ENCODE data around the gene FAM107B. TPM values are rescaled to one million over a fixed set of nuclear protein-coding genes. Genes with fewer than 3 reads are reported as not detected.

Gene FAM107B
- total and polyA plus RNA-seq, 2 of the 13 experiments (the other 11 are each of a cell fraction or from before 2014, with no cell fraction given) = 15.7 to 24.8 TPM

GRCh38 chr10:14560274-14560673 is 214.4 kb downstream of the FAM107B start:
- CTCF ChIA-PET (ENCODE audit: low intra/inter-chr PET ratio, low total read pairs) = interaction anchor here (0.6 kb wide), 1 partner anchor 21 kb away, joined by 3 read pairs; no protein-coding TSS in a partner anchor
- peaks cover 31% of the 10 kb centered on the region for H3K79me2 ChIP-seq (ENCODE audit: insufficient read depth, low read length)
- 96% methylated on average over 9 of the region's 9 CpGs for WGBS (ENCODE audit: low lambda C conversion rate)
- TF ChIP-seq ZMYM4 (CRISPR knock-in tag; IDR thresholded peaks at IDR 0.05) (no peak), ZBTB38 (CRISPR knock-in tag; IDR thresholded peaks at IDR 0.05) (peak; percentile 45; the same call in 1 of the 2 replicates), HNF1A (IDR thresholded peaks at IDR 0.05; ENCODE audit: low read depth) (no peak), HNF1A (CRISPR knock-in tag; IDR thresholded peaks at IDR 0.05; ENCODE audit: borderline replicate concordance) (no peak), TAF15 (IDR thresholded peaks at IDR 0.05; ENCODE audit: low read depth, low read length, poor library complexity, severe bottlenecking) (no peak), JUN (CRISPR knock-in tag; IDR thresholded peaks at IDR 0.05) (no peak), ZNF503 (CRISPR knock-in tag; IDR thresholded peaks at IDR 0.05) (no peak), XRCC5 (optimal IDR thresholded peaks at IDR 0.05; ENCODE audit: low read length) (no peak), ATAD3A (CRISPR knock-in tag; IDR thresholded peaks at IDR 0.05) (no peak), PBX2 (CRISPR knock-in tag; IDR thresholded peaks at IDR 0.05) (no peak), ZBTB21 (CRISPR knock-in tag; IDR thresholded peaks at IDR 0.05) (peak; percentile 66; the same call in 1 of the 2 replicates), CEBPB (IDR thresholded peaks at IDR 0.05; ENCODE audit: borderline replicate concordance, low read depth, low read length) (peak; percentile 45; the same call in 1 of the 2 replicates), ZNF616 (CRISPR knock-in tag; IDR thresholded peaks at IDR 0.05; ENCODE audit: low read depth) (no peak), ISL2 (CRISPR knock-in tag; IDR thresholded peaks at IDR 0.05) (no peak), THYN1 (CRISPR knock-in tag; IDR thresholded peaks at IDR 0.05; ENCODE audit: borderline replicate concordance, low read depth) (no peak), ZNF441 (CRISPR knock-in tag; IDR thresholded peaks at IDR 0.05; ENCODE audit: borderline replicate concordance) (no peak)
- TF ChIP-seq, protein P1, sequence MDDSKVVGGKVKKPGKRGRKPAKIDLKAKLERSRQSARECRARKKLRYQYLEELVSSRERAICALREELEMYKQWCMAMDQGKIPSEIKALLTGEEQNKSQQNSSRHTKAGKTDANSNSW (CRISPR knock-in tag; IDR thresholded peaks at IDR 0.05; ENCODE audit: borderline replicate concordance) = no peak

More at GRCh38 chr10:14560274-14560673, 214.4 kb downstream of the FAM107B start:
- Histone ChIP-seq H3K27ac (ENCODE audit: extremely low read length, insufficient read depth, low read length) (no peak overlapping the region), H3K4me2 (ENCODE audit: low read depth, low read length) (no peak overlapping the region), H3K9ac (ENCODE audit: insufficient read depth, low read depth, low read length) (no peak overlapping the region), H3K4me3 (replicated peaks in 1 of 3; ENCODE audit: insufficient read depth in 1 of 3, low read depth in 2 of 3, low read length in 3 of 3) (no peak overlapping the region), H3K36me3 (replicated peaks in 1 of 2; ENCODE audit: control insufficient read depth in 1 of 2, insufficient read depth in 2 of 2, low read length in 2 of 2) (no peaks in the 10 kb centered on the region; a peak in 1 of 5 replicates), H2AFZ (ENCODE audit: low read length) (no peak overlapping the region), H3K4me1 (ENCODE audit: insufficient read depth, low read length) (peaks cover 43% of the 10 kb centered on the region), H3K9me3 (ENCODE audit: low read length) (no peaks in the 10 kb centered on the region), H4K20me1 (ENCODE audit: insufficient read depth, low read length) (peaks cover 3% of the 10 kb centered on the region; the same call in 1 of the 2 replicates), H3K27me3 (ENCODE audit: control insufficient read depth in 1 of 2, insufficient read depth in 2 of 2, low read length in 2 of 2) (no peaks in the 10 kb centered on the region)
- in situ Hi-C loops (cut with HindIII; ENCODE audit: extremely low pct_ligation_motif_present, low pct_unique_long_range_greater_than_20kb) (no loop called here), intact Hi-C loops (cut with micrococcal nuclease; ENCODE audit: unreplicated experiment) (no loop called here)
- POLR2A ChIA-PET = no interaction called here
- FAIRE-seq (peak; percentile 12), ATAC-seq (peak; percentile 45; the same call in 2 of the 3 replicates), DNase-seq (ENCODE audit: low spot score) (no peak)
- no TSS peak for BruUV-seq (replicated peaks)
